Stimulated activated CD8-positive, alpha-beta memory T cell treated with anti-CD3 and anti-CD28 coated beads, Interleukin-15, amount 100 ng/mL, for 4 hours (primary cell): ENCODE results near the gene LST1.
A peak's percentile ranks its signal among the peaks of the same experiment; 100 is the strongest.

Source experiments
- DNase-seq, 2 donors: peaks; one replicate each; pipeline ENCODE4 v3.0.0-alpha.2; 2020; ENCODE audit warnings: low read depth in 2 of 2

The LST1 gene

DNA sequence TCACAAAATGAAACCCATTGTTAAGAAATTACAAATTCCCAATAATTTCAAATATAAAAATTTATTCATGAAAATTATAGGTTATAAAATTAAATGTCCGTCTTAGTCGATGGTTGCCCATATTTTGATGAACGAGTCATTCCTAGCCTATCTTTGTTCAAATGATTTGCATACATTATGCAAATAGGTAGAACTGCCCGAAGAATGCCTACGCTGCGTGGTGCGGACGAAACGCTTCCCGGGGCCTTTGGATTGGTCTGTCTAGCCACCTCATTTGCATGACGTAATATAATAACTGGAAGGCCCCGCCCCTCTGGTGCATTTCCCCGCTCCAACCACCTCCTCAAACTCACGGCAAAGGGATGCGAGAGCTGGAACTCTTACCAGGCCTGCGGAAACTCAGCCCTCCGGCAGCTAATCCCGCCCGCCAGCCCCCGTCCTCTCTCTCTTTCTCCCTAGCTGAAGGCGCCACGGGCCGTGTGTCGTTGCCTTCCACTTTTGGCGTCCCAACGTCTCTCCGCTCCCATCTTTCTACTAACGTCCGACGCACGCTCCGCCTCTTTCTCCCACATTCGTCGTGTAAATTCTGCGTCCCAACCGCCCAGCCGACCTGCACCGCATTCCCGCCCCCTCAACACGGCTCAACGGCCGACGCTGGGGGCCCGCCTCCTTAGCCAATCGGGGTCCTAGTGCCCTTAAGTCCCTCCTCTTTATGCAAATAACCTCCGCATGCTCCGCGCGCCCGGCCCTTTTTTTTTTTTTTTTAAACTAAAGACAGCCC is 33.9 kb downstream of the LST1 start:
- DNase-seq: peak; percentile 92 to 94

DNA sequence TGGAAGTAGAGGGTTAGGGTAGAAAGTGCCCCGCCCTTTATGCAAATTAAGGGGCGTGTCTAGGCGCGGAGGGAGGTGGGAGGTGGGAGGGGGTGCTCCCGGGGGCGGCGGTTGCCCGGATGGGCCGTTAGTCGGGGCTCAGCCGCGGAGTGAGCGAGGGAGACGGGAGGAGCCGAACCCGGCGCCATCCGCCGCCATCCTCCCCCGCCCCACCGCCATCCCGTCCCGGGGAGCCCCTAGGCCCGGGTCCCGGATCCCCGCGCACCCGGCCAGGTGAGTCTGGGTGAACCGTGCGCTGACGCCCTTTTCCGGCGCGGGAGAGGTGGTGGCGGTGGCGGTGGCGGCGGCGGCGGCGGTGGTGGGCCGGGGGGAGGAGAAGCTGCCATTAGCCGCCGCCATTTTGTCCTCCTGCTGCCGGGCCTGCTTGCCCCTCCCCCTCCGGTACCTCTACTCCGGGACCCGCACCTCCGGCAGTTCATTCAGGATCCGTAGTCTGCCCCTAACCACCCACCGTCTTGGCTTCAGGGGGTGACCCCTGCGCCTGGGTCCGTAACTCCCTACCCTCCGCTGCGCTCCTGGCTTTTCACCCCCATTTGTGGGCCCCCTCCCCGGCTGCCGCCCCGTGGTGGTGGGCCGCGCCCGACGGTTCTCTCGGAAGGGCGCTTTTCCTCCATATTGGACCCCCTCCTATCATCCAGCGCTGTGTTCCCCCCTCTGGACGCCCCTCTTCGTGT is 34.7 kb downstream of the LST1 start, which contains the start of gene PRRC2A:
PRRC2A (plus strand) TSS at position 130 of the 734 bp plus-strand sequence. CDS start 2,075 bp downstream, outside the sequence.
- peak; percentile 89 to 93 for DNase-seq

- no peak for DNase-seq
Observed at GRCh38 chr6:31621320-31621939, 35.4 kb downstream of the LST1 start.

- no peak for DNase-seq
Observed at GRCh38 chr6:31621991-31622390, 35.9 kb downstream of the LST1 start.

GRCh38 chr6:31622684-31623091 is 36.6 kb downstream of the LST1 start:
- no peak for DNase-seq

GRCh38 chr6:31624070-31624469 is 38.0 kb downstream of the LST1 start:
- no peak for DNase-seq

GRCh38 chr6:31626952-31627351 is 40.9 kb downstream of the LST1 start:
- DNase-seq: no peak

DNA sequence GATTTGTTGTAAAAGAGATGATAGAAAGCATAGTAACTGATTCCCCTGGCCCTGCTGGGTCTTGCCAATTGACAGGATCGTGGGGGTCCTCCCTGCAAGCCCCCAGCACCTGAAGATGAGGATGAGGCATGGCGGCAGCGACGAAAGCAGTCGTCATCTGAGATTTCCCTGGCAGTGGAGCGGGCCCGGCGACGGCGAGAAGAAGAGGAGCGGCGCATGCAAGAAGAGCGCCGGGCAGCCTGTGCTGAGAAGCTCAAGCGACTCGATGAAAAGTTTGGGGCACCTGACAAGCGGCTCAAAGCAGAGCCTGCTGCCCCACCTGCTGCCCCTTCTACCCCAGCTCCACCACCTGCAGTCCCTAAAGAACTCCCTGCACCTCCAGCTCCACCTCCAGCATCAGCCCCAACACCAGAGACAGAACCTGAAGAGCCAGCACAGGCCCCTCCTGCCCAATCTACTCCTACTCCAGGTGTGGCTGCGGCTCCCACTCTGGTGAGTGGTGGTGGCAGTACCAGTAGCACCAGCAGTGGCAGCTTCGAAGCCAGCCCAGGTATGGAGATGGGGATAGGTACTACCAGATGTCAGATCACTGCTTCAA is 41.7 kb downstream of the LST1 start:
- no peak for DNase-seq

DNA sequence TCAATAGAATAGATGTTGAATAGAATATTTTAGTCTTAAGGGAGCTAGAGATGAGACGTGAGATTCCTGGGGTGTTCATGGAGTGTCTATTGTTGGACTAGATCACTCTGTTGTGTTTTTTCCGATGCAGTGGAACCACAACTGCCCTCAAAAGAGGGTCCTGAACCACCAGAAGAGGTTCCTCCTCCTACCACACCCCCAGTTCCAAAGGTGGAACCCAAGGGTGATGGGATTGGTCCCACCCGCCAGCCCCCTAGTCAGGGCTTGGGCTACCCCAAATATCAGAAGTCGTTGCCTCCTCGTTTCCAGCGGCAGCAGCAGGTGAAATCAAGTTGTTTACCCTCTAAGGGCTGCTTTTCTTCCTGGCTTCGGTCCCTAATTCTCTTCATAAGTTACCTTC is 42.9 kb downstream of the LST1 start:
- no peak for DNase-seq

GRCh38 chr6:31630177-31630934 is 44.3 kb downstream of the LST1 start:
- no peak for DNase-seq

- no peak for DNase-seq
Observed at GRCh38 chr6:31631209-31631608, 45.1 kb downstream of the LST1 start.

GRCh38 chr6:31631681-31632278 is 45.7 kb downstream of the LST1 start:
- no peak for DNase-seq

DNA sequence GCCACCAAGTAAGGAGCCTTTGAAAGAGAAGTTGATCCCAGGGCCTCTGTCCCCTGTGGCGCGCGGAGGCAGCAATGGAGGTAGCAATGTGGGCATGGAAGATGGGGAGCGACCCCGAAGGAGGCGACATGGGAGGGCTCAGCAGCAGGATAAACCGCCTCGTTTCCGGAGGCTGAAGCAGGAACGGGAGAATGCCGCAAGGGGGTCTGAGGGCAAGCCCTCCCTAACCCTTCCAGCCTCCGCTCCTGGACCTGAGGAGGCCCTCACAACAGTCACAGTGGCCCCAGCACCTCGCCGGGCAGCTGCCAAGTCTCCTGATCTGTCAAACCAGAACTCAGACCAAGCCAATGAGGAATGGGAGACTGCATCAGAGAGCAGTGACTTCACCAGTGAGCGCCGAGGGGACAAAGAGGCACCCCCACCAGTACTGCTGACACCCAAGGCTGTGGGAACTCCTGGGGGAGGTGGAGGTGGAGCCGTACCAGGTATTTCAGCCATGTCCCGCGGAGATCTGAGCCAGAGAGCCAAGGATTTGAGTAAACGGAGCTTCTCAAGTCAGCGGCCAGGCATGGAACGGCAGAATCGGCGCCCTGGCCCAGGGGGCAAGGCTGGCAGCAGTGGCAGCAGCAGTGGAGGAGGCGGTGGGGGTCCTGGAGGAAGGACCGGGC is 46.3 kb downstream of the LST1 start:
- DNase-seq: no peak

DNA sequence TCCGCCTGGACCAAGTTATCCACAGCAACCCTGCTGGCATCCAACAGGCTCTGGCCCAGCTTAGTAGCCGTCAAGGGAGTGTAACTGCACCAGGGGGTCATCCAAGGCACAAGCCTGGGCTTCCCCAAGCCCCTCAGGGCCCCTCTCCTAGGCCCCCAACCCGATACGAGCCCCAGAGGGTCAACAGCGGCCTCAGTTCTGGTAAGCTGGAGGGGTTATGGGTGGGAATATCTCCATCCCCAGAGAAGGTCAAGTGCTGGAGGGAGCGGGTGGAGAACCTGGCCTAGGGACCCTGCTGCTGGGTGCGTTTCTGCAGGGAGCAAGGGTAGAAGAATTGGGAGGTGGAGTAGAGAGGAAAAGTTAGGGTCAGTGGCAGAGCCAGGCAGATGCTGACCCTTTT is 47.4 kb downstream of the LST1 start:
- no peak for DNase-seq

GRCh38 chr6:31634131-31634530 is 48.1 kb downstream of the LST1 start:
- no peak for DNase-seq

DNA sequence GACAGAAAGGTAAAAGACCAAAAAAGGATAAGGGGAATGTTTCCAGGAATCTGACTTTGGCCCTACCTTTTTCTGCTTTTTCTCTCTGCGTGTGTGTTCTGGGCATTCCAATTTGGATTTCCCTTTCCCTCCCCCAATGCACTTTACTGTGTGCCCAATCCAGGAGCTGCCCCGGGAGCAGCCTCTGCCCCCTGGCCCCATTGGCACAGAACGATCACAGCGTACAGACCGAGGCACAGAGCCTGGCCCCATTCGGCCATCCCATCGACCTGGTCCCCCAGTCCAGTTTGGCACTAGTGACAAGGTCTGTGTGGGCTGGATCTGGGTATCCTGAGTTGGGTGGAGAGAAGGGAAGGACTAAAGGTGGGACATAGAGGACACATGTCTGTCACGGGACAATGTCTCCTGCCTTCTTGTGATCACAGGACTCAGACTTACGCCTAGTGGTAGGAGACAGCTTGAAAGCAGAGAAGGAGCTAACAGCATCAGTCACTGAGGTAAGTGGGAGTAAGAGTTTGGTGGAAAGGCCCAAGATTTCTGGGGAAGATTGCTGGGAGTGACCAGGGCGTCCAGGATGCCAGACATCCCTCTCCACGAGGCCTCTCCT is 49.0 kb downstream of the LST1 start:
- no peak for DNase-seq

DNA sequence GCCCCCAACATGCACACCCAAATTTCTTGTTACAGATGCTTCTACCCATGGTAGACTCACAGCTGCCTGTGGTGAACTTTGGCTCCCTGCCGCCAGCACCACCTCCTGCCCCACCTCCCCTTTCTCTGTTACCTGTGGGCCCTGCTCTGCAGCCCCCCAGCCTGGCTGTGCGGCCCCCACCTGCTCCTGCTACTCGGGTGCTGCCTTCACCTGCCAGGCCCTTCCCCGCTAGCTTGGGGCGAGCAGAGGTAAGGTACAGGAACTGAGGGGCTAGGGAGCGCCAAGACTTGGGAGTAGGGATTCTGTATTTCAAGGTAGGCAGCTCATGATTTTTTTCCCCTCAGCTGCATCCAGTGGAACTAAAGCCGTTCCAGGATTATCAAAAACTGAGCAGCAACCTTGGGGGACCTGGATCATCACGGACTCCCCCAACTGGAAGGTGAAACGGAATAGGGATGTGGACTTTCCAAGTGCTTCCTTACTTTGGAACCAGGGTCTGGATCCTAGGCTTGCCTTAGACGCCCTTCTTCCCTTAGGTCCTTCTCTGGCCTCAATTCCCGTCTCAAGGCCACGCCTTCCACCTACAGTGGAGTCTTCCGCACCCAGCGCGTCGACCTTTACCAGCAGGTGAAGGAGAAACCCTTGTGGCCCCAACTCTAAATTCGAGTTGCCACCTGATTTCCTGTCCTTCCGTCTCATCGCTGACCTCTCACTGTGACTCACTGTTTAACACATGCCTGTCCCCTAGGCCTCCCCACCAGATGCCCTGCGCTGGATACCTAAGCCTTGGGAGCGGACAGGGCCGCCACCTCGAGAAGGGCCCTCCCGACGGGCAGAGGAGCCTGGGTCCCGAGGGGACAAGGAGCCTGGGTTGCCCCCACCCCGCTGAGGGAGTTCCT is 50.9 kb downstream of the LST1 start:
- no peak for DNase-seq
